Activated CD4-positive, alpha-beta T cell treated with anti-CD3 and anti-CD28 coated beads, Interleukin-2, amount 50 U/mL, for 1 hour (primary cell): ENCODE measurements around the gene LGALS3BP.

Experiments
- DNase-seq: peaks from one replicate; pipeline ENCODE4 v3.0.0-alpha.2; 2020

The LGALS3BP gene

DNA sequence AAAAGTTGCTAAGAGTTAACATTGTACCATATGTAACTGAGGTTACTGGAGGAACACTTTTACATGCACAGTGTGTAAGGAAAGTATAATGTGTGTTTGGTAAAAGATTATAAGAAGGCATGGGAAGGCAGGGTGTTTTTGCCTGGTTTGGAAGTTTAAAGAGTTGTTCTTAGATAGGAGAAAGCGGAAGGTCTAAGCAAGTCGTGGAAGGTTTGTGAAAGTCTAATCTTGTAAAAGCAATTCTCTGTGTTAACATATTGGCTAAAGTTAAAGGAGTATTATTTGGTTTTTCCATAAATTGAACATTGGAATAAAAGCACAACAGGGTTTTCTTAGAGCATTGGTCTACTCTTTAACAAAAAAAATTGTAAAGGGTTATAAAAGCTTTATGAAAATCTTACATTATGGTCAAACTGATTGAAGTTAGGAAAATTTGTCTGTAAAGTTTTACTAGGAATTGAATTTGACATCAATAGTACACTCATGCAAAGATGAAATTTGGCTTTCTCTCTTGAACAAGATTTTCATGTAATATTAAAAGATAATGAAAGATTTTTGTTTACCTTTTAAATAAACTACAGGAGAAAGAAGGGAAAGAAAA, 34.5 kb upstream of the LGALS3BP start:
- DNase-seq, result no peak

- no peak for DNase-seq
Observed at GRCh38 chr17:79012563-79013134, 32.9 kb upstream of the LGALS3BP start.

GRCh38 chr17:79011451-79012147, 31.9 kb upstream of the LGALS3BP start:
- no peak for DNase-seq

DNA sequence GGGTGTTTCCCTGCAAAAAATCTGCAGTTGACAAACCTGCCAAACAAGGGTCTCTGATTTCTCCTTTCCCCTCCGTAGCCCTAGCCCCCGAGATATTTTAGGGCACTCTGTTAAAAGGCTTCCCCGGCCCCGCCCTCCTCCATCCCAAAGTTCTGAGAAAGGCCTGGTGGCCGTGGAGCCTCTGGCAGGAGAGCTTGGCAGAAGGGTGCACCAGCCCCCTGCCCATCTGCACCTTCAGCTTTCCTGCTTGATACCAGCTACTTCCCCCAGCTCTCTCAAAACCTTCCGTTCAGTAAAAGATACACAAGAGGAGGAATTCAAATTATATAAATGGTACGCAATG, 30.6 kb upstream of the LGALS3BP start:
- DNase-seq, result no peak

DNA sequence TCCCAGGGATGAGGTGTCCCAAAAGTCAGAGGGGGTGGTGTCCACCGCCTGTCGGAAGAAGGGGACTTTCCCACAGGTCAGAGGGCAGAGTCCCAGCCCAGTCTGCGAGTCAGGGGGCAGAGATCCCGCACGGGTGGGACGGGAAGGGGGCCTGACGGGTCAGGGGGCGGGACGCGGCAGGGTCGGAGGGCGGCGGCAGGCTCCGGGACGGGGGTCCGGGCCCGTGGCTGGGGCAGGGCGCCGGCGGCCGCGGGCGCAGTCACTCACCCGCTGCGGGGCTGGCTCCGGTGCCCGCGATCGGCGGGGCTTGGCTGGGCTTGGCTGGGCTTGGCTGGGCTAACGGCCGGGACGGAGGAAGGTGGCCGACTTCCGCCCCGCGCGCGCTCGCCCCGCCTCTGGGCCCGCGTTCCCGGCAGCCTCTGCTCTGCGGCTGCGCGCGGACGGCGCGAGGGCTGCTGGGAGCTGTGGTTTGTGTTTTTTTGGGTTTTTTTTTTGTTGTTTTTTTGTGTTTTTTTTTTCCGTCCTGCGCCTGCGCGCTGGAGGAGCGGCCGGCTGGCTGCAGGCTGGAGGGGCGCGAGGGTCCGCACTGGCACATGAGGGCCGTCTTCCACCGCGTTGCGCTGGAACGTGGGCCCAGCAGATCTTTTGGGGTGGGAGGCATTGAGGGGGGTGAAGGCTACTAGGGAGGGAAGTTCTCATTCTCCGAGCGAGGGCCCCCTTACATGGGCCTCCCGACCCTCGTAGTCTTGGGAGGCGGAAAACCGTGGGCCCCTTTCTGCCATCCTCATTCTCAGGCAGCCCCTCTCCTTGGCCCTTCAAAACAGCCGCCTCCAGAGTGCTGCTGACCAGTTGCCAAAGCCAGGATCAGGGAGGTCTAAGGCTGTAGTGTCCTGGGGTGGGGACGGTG, 29.9 kb upstream of the LGALS3BP start, which contains the start of gene CANT1:
CANT1 (minus strand) TSS at position 368 of the 907 bp plus-strand sequence. CDS start 12,142 bp downstream, outside the sequence.
- DNase-seq, result peak; percentile 81

GRCh38 chr17:79008666-79009387, 29.1 kb upstream of the LGALS3BP start:
- no peak for DNase-seq

DNA sequence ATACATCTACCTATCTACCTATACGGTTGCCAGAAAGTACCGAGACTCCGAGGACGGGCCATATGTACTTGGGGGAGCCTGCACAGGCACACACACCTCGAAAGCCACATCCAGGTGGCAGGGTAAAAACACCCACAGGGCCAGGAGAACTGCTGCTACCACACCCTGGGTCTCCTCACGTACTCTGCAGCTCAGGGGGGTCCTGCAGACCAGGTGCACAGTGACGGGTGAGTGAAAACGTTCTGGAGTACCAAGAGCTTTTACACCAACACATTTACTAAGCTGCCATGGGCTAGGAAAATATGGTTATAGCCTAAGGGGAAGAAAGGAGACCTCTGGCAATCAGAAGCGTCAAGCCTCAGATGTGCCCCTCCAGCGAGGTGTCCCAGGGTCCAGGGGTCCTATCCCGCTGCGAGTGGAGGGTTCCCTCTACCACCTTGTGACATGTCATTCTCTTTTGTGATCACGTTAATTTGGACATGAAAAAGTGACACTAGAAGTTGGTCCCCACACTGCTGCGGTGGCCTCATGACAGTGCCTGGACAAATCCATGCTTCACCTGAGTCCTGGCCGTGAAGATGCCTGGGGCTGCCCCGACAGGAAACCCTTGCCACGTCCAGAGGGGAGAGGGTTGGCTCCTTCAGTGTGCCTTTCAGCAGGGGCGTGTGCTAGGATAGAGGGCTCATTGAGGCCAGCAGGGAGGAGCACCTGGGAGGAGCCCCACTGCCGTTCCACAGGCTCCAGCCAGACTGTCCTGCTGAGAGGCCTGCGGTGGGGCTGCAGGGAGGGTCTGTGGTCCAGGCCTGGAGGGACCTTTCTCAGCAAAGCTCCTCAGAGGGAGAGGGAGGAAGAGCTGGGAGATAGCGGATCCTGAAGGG, 28.0 kb upstream of the LGALS3BP start:
- no peak for DNase-seq

GRCh38 chr17:79006794-79007503, 27.2 kb upstream of the LGALS3BP start:
- DNase-seq, result no peak

DNA sequence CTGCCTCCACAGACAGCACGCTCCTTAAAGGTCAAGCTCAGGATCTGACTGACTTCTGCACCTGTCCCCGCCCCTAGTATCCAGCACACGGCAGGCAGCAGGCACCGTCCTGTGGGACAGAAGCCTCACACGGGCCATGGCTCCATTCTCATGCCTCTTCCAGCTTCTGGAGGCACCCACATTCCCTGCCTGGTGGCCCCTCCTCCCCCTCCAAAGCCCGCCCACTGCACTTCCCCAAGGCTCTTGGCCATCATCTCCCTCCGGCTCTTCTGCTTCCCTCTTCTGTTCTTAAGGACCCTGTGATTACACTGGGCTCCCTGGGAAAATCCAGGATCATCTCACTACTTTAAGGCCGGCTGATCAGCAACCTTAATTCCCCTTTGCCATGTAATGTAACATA, 26.3 kb upstream of the LGALS3BP start:
- DNase-seq, result no peak

- DNase-seq, result no peak
Observed at GRCh38 chr17:79005063-79005861, 25.5 kb upstream of the LGALS3BP start.

DNA sequence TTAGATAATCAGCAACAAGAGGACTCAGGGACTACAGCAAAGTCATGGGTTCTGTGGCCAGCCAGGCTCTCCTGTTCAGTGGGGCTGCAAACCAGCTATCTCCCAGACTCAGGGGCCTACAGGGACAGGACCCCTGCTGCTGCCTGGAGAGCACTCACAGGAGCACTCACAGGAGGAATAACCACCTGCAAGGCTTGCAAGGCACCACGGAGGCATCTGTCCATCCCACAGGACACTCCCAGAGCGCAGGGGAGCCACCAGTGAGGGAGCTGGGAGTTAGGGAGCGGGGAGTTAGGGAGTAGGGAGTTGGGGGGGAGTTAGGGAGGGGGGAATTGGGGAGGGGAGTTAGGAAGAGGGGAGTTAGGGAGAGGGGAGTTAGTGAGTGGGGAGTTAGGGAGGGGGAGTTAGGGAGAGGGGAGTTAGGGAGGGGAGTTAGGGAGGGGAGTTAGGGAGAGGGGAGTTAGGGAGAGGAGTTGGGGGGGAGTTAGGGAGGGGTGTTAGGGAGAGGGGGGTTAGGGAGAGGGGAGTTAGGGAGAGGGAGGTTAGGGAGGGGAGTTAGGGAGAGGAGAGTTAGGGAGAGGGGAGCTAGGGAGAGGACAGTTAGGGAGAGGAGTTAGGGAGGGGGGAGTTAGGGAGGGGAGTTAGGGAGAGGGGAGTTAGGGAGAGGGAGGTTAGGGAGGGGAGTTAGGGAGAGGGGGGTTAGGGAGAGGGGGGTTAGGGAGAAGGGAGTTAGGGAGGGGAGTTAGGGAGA, 24.1 kb upstream of the LGALS3BP start:
- DNase-seq, result no peak

- DNase-seq, result no peak
Observed at GRCh38 chr17:79002796-79003593, 23.3 kb upstream of the LGALS3BP start.

- DNase-seq, result no peak
Observed at GRCh38 chr17:79002291-79002690, 22.6 kb upstream of the LGALS3BP start.

DNA sequence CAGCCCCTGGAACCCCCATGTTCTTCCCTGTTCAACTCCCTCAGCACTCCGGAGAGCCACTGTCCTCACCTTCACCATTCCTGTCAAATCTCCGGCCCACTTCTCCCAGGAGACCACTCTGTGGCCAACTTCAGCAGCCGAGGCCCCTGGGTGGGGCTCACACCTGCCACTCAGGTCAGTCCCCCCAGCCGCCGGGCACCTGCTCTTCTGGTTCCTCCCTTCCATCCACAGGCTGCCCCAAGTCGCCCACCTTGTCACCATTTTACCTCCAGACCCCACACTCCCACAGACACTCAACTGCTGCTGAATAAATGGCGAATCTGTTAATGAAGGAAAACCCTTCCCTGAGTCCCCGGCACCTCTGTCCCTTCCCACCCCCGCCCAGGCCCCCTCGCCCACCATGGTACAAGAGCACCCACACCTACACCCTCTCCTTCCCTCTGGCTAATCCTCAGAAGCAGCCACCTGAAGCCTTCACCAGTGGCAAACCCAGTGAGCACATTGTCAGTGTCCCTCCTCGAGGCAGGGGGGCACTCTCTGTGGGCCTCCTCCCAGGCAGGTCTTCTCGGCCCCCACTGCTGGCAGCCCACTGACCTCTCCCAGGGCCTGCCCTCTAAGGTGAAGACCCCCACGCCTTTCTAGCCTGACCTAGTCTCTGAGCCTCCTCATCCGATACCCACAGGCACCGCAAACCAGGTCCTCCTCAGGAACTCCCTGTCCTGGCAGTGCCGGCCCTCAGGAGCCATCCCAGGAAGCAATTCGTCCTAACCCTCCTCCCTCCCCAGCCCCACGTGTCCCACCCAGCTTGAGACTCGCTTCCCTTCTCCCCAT, 21.7 kb upstream of the LGALS3BP start:
- DNase-seq, result no peak

DNA sequence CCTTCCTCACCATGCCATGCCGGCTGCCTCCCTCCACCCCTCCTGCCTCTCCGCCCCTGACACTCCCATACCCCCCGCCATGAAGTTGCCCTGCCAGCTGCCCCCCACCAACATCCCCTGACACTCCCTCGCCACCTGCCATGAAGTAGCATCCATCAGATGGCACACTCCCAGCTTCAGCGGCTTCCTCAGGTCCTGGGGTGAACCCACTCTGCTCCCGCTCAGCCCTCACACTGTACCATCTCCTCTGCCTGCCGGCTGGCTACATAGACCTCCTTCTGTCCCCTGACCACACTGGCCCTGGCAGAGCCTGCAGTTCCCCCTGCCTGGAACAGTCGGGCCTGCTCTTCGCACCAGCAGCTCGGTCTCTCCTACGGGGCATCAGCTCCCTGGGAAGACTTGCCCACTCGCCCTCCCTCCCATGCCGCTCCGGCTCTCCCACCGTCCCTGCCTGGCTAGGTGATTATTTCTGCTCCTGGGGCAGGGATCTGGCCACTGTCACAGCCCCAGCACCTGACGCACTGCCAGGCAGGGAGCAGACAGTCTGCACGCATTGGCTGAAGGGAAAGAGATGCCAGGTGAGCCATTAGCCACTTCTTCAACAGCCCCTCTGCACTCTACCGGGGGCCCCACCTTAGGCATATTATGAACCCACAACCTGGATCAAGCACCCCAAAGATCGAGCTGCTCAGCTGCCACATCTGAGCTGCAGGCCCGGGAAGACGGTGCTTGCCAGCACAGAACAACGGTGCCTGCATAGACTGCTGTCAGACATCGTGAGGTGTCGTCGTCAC, 20.9 kb upstream of the LGALS3BP start:
- no peak for DNase-seq

DNA sequence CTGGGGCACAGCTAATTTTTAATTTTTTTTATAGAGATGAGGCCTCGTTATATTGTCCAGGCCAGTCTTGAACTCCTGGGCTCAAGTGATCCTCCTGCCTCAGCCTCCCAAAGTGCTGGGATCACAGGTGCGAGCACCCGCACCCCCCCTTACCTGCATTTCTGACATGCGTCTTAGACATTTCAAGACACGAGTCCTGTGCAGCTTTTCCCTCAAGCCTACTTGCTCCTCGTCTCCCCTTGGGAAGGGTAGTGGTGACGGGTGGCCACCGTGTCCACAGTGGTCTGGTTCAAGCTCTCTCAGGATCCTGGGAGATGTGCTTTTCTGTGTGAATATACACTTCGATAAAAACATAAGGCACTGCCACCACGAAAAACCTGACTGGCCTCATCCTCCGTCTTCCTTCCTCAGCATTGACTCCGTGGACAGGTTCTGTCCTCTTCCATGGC, 20.2 kb upstream of the LGALS3BP start:
- DNase-seq, result no peak
